ENCODE measurements around the gene DLGAP1. TPM values are rescaled to one million over a fixed set of nuclear protein-coding genes. Genes with fewer than 3 reads are reported as not detected.

Gene DLGAP1
- total and polyA plus RNA-seq, 4 donors, result 16.5 to 30.7 (median 29.7) TPM

DNA sequence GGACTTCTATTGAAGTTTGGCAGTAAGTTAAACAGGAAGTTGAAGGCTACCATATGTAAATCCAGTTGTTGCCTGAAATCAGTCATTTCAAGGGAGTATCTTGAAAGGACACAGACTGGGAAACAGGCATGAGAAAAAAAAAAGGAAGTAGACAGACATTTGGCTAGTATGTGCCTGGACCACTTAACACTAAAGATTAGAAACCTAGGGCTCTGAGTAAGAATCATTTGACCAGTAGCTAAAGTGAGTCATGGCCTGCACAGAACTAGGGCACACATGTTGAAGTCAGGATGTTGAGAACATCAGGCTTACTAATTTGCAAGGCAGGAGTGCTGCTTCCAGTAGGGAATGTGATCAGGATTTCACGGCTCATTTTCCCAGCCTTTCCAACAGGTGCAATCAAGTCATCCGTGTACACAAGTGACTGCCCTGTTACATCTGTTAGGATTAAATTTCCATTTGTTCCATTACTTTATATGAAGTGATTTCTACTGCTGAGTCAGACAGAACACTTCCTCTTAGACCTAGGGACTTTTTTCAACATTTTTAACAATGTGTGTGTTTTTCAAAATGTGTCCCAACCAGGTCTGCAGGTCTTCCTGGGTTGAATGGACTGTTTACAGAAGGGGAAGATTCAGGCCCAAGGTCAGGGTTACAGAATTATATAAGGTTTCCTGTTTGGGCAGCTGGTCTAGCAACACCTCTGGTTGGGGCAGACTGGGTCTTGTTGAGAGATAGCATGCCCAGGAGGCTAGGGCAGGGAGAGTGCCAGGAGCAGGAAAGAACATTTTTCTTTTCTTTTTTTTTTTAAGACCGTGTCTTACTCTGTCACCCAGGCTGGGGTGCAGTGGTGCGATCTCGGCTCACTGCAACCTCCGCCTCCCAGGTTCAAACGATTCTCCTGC lies 859.5 kb downstream of the DLGAP1 start:
- Histone ChIP-seq H3K9me3 (ENCODE audit: control insufficient read depth, insufficient read depth, low read length) (no peaks in the 10 kb centered on the region), H3K36me3 (ENCODE audit: control insufficient read depth, insufficient read depth, low read length) (peaks cover 2% of the 10 kb centered on the region), H3K4me3 (ENCODE audit: low read depth, low read length) (peak overlapping the region; percentile 54), H3K27me3 (ENCODE audit: control insufficient read depth, insufficient read depth, low read length) (no peaks in the 10 kb centered on the region), H3K4me1 (ENCODE audit: control insufficient read depth, insufficient read depth, low read length) (peaks cover 40% of the 10 kb centered on the region), H3K27ac (ENCODE audit: low read depth, low read length) (peak overlapping the region; percentile 100)
- peak in 2 of 6 donors; percentile 30 to 59 for DNase-seq (ENCODE audit: low read depth in 4 of 6, low spot score in 6 of 6)
- WGBS (ENCODE audit: insufficient coverage), result no CpG with 5 or more reads among the region's 7 CpGs

DNA sequence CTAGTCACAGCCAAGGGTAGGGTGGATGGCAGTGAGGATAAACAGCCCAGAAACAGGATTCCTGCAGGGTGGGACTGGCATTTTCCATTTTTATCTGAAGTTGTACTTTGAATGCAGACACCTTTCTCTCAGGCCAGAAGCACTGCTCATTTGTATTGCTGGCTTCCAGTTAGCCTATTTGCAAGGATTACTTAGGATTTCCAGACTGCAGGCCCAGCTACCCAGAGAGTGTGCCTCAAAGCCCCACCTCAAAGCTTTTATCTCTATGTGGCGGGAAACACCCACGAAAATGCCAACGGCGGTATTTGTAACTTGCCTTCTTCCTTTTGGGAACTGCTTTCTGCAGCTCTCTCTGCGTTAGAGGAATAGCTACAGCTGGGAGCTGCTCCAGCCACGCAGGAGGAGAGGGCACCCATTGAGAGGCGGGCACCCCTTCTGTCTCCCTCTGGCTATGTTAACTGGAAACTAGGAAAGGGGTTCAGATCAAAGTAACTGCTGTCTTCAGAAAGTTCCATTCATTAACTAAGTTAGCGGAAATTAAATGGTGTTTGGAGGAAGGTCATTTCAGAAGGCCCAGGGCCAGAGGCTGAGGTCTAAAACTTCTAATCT lies 860.2 kb downstream of the DLGAP1 start:
- Histone ChIP-seq H3K9me3 (ENCODE audit: control insufficient read depth, insufficient read depth, low read length) (no peaks in the 10 kb centered on the region), H3K36me3 (ENCODE audit: control insufficient read depth, insufficient read depth, low read length) (peaks cover 2% of the 10 kb centered on the region), H3K4me3 (ENCODE audit: low read depth, low read length) (peak overlapping the region; percentile 54), H3K4me1 (ENCODE audit: control insufficient read depth, insufficient read depth, low read length) (peaks cover 40% of the 10 kb centered on the region), H3K27ac (ENCODE audit: low read depth, low read length) (peak overlapping the region; percentile 100), H3K27me3 (ENCODE audit: control insufficient read depth, insufficient read depth, low read length) (no peaks in the 10 kb centered on the region)
- peak in 2 of 6 donors; percentile 27 to 55 for DNase-seq (ENCODE audit: low read depth in 4 of 6, low spot score in 6 of 6)
- 20% methylated on average over 7 of the region's 8 CpGs for WGBS (ENCODE audit: insufficient coverage)

DNA sequence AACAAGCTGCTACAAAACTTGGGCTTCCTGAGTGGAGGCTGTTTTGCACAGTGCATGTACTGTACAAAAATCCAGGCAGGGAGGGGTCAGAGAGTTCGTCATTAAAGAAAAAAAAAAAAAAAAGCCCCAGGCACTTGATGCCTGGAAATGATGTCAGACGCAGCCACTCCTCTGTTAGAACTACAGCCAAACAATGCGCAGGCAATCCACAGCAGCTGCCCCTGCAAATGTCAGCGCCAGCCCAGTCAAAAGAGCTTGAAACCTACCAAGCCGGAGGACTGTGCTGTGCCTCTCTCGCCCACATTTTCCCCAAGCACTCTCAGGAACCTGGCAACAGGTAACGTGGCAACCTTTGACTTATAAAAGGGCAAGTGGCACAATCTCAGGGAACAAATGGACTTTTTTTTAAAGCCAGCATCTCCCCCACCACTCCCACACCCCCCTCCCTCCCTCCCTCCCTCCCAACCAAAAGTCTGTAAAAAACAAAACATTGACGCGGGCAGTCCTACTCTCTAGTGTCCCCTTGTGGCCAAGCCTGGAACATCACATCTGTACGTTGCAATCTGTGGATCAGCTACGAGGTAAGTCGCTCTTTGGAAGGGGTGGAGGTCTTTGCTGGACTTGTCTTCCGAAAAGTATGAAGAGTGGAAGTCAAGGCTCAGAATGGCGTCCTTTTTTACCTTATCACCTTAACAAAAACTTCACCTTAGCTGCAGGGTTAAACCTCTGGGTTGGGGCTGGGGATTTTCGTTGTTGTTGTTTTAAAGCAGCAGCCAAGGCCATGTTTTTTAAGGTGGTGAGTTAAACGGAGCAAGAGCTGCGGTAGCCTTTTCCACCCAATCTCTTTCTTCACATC lies 861.0 kb downstream of the DLGAP1 start:
- no peaks in the 10 kb centered on the region for H3K9me3 ChIP-seq (ENCODE audit: control insufficient read depth, insufficient read depth, low read length)
- 0% methylated on average over 7 of the region's 17 CpGs for WGBS (ENCODE audit: insufficient coverage)
- peaks cover 40% of the 10 kb centered on the region for H3K4me1 ChIP-seq (ENCODE audit: control insufficient read depth, insufficient read depth, low read length)
- H3K27ac ChIP-seq (ENCODE audit: low read depth, low read length), result peak overlapping the region; percentile 100
- peak in 5 of 6 donors; percentile 78 to 96 (median 92) for DNase-seq (ENCODE audit: low read depth in 4 of 6, low spot score in 6 of 6)
- peak overlapping the region; percentile 54 for H3K4me3 ChIP-seq (ENCODE audit: low read depth, low read length)
- peaks cover 2% of the 10 kb centered on the region for H3K36me3 ChIP-seq (ENCODE audit: control insufficient read depth, insufficient read depth, low read length)
- H3K27me3 ChIP-seq (ENCODE audit: control insufficient read depth, insufficient read depth, low read length), result no peaks in the 10 kb centered on the region

DNA sequence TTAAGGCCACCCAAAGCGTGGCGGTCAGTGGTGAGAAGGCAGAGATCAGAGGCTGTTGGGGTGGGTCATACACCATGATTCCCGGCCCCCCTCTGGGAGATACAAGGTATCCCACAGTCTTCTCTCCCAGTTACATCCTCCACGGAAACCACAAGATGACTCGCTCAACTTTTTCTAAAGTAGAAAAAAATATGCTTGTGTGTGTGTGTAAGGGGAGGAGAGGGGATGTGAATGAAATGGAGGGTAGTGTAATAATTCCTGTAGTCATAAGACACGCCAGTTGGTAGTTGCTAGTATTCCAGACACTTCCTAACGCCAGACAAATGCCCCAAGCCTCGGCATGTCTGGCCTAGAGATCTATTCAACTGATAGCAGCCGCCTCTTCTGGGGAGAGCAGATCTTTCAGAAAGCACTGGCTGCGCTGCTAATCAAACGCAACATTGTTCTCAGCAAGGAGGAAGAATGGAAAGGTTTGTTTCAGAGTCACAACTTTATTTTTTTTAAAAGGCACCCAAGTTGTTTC lies 861.7 kb downstream of the DLGAP1 start:
- peak overlapping the region; percentile 54 for H3K4me3 ChIP-seq (ENCODE audit: low read depth, low read length)
- H3K4me1 ChIP-seq (ENCODE audit: control insufficient read depth, insufficient read depth, low read length), result peaks cover 40% of the 10 kb centered on the region
- no peaks in the 10 kb centered on the region for H3K9me3 ChIP-seq (ENCODE audit: control insufficient read depth, insufficient read depth, low read length)
- DNase-seq (ENCODE audit: low read depth in 4 of 6, low spot score in 6 of 6), result no peak
- peaks cover 2% of the 10 kb centered on the region for H3K36me3 ChIP-seq (ENCODE audit: control insufficient read depth, insufficient read depth, low read length)
- H3K27me3 ChIP-seq (ENCODE audit: control insufficient read depth, insufficient read depth, low read length), result no peaks in the 10 kb centered on the region
- H3K27ac ChIP-seq (ENCODE audit: low read depth, low read length), result peak overlapping the region; percentile 100
- 15% methylated on average over 2 of the region's 11 CpGs for WGBS (ENCODE audit: insufficient coverage)

DNA sequence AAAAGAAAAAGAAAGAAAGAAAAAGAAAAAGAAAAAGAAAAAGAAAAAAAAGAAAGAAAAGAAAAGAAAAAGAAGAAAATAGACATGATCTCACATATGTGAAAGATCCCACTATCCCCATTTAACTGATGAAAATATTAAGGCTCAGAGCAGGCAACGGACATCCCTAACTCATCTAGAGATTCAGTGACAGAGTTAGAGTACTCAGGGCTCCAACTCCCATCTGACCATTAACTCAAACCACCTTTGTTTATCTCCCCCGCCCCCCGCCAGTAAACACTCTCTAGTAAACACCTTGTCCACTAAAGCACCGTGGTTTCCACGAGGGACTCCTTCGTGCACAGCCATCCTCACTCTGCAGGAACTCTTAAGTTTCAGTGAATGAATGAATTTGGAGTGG lies 862.2 kb downstream of the DLGAP1 start:
- WGBS (ENCODE audit: insufficient coverage), result 83% methylated on average over 1 of the region's 6 CpGs
- Histone ChIP-seq H3K4me3 (ENCODE audit: low read depth, low read length) (no peak overlapping the region), H3K4me1 (ENCODE audit: control insufficient read depth, insufficient read depth, low read length) (peaks cover 36% of the 10 kb centered on the region)

DNA sequence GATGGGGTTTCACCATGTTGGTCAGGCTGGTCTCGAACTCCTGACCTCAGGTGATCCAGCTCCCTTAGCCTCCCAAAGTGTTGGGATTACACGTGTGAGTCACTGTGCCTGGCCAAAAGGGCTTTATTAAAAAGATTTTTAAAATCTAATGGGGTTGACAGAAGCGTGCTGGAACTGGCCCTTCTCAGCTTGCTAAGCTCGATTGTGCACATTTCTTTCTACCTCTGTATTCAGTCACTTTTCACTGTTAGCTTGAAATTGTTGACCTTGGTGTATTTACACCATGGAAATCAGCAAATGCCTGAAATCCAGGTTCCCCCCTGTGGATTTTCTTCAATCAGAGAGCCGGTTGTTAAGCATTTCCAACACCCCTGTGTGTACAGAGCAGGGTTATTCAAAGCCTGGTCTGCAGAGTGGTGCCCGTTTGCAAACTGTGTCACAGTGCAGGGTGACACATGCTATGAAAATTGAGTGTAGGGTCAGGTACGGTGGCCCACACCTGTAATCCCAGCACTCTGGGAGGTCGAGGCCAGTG lies 864.9 kb downstream of the DLGAP1 start:
- H3K36me3 ChIP-seq (ENCODE audit: control insufficient read depth, insufficient read depth, low read length), result no peaks in the 10 kb centered on the region
- H3K27me3 ChIP-seq (ENCODE audit: control insufficient read depth, insufficient read depth, low read length), result no peaks in the 10 kb centered on the region
- H3K27ac ChIP-seq (ENCODE audit: low read depth, low read length), result no peak overlapping the region
- peak in 1 of 6 donors; percentile 50 for DNase-seq (ENCODE audit: low read depth in 4 of 6, low spot score in 6 of 6)
- WGBS (ENCODE audit: insufficient coverage), result 71% methylated on average over 6 of the region's 8 CpGs
- no peak overlapping the region for H3K4me3 ChIP-seq (ENCODE audit: low read depth, low read length)
- H3K4me1 ChIP-seq (ENCODE audit: control insufficient read depth, insufficient read depth, low read length), result peaks cover 17% of the 10 kb centered on the region
- H3K9me3 ChIP-seq (ENCODE audit: control insufficient read depth, insufficient read depth, low read length), result no peaks in the 10 kb centered on the region

More for the DNA sequence above, 862.2 kb downstream of the DLGAP1 start:
- Histone ChIP-seq H3K27ac (ENCODE audit: low read depth, low read length) (peak overlapping the region; percentile 100), H3K36me3 (ENCODE audit: control insufficient read depth, insufficient read depth, low read length) (no peaks in the 10 kb centered on the region), H3K27me3 (ENCODE audit: control insufficient read depth, insufficient read depth, low read length) (no peaks in the 10 kb centered on the region), H3K9me3 (ENCODE audit: control insufficient read depth, insufficient read depth, low read length) (no peaks in the 10 kb centered on the region)
- DNase-seq (ENCODE audit: low read depth in 4 of 6, low spot score in 6 of 6), result no peak

DNA sequence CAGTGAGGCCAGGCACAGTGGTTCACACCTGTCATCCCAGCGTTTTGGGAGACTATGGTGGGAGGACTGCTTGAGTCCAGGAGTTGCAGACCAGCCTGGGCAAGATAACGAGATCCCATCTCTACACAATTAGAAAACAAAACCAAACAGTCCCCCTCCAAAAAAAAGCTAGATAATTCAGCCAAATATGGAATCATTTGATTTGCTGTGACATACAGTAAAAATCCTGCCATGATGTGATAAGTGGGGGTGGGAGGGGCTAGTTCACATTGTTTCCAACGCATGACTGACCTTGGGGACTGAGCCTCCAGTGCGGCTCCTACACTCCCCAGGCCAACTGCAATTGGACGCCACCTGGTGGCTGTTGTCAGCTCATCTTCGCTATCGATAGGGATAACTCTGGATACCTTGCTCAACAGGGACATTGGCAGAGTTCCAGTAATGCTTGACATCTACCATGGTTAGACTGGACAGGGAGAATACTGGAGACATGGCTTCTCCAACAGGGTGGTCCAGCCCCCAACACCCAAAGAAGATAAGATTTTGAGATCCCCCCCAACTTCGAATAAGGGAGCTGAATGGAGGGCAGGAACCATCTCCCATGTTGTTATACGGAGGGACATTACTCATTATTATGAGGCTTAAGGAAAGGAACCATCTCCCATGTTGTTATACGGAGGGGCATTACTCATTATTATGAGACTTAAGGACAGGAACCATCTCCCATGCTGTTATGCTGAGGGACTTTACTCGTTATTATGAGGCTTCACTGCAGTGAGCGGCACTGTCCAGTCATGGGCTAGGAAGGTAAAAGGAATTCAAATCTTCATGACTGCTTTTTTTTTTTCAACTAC lies 869.2 kb downstream of the DLGAP1 start:
- H3K9me3 ChIP-seq (ENCODE audit: control insufficient read depth, insufficient read depth, low read length), result no peaks in the 10 kb centered on the region
- H3K27me3 ChIP-seq (ENCODE audit: control insufficient read depth, insufficient read depth, low read length), result no peaks in the 10 kb centered on the region
- no peaks in the 10 kb centered on the region for H3K4me1 ChIP-seq (ENCODE audit: control insufficient read depth, insufficient read depth, low read length)
- H3K36me3 ChIP-seq (ENCODE audit: control insufficient read depth, insufficient read depth, low read length), result peaks cover 2% of the 10 kb centered on the region
- no peak overlapping the region for H3K4me3 ChIP-seq (ENCODE audit: low read depth, low read length)
- peak in 2 of 6 donors; percentile 61 to 74 for DNase-seq (ENCODE audit: low read depth in 4 of 6, low spot score in 6 of 6)
- H3K27ac ChIP-seq (ENCODE audit: low read depth, low read length), result no peak overlapping the region
- 13% methylated on average over 3 of the region's 12 CpGs for WGBS (ENCODE audit: insufficient coverage)

DNA sequence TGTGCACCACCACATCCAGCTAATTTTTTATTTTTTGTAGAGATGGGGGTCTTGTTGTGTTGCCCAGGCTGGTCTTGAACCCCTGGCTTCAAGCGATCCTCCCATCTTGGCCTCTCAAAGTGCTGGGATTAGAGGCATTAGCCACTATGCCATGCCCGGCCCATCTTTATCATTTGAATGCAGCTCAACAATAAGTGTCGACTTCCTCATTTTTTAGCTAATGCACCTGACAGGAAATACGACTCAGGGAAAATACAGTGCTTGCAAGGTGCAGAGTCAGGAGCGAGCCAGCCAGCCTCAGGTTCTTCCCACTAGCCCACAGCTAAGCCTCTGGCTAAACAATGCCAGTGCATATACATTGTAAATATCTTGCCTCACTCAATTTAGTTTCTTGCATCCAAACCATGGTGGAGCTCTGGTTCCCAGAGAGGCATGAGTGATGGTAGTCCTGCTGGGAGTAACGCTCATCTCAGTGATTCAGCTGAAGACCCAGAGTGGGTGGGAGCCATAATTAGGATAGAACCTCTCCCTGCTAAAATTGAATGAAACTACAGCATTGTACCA lies 870.1 kb downstream of the DLGAP1 start:
- Histone ChIP-seq H3K27ac (ENCODE audit: low read depth, low read length) (no peak overlapping the region), H3K4me3 (ENCODE audit: low read depth, low read length) (no peak overlapping the region), H3K4me1 (ENCODE audit: control insufficient read depth, insufficient read depth, low read length) (no peaks in the 10 kb centered on the region), H3K36me3 (ENCODE audit: control insufficient read depth, insufficient read depth, low read length) (peaks cover 8% of the 10 kb centered on the region), H3K9me3 (ENCODE audit: control insufficient read depth, insufficient read depth, low read length) (no peaks in the 10 kb centered on the region), H3K27me3 (ENCODE audit: control insufficient read depth, insufficient read depth, low read length) (no peaks in the 10 kb centered on the region)
- DNase-seq (ENCODE audit: low read depth in 4 of 6, low spot score in 6 of 6), result no peak
- WGBS (ENCODE audit: insufficient coverage), result 82% methylated on average over 5 of the region's 6 CpGs

Data from spinal cord (tissue), 10 donors.